ENCODE measurements around the gene ZNF490. TPM values are rescaled to one million over a fixed set of nuclear protein-coding genes. Genes with fewer than 3 reads are reported as not detected.

The ZNF490 gene
- polyA plus RNA-seq, 3 donors = 2.3 to 4.2 (median 2.7) TPM

DNA sequence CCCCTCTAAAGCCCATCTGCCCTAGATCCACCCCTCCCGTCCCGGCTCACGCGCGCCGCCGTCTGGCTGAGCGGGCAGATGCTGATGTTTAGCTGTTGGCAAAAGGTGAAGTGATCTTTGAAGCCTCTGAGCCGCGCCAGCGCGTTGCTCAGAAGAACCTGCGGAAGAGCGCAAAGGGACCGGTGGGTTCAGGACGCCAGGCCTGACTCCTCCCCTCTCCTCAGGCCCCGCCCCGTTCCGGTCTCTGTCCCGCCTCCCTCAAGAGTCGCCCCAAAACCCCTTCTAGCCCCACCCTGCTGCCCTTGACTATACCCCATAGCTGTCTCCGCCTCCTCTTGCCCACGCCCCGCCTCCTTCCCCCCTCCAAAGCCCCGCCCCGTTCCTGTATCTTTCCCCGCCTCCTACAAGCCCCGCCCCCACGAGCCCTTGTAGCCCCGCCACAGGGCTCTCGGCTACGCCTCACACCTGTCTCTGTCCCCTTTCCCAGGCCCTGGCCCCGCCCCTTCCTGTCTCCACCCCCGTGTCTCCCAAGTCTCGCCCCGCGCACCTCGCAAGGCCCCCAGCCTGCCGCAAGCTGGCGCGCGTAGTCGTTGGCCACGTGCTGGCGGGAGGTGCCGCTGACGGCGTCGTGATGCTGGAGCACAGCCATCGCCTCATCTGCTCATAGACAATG lies 46.4 kb upstream of the ZNF490 start:
- Histone ChIP-seq H3K9ac (ENCODE audit: insufficient read depth, low read length, poor library complexity, severe bottlenecking) (no peak overlapping the region), H3K27ac (ENCODE audit: low read depth in 1 of 2, low read length in 2 of 2) (no peak overlapping the region), H3K79me2 (ENCODE audit: insufficient read depth, low read length) (peaks cover 4% of the 10 kb centered on the region), H3K4me2 (replicated peaks; ENCODE audit: extremely low read depth, low read length, poor library complexity, severe bottlenecking) (no peak overlapping the region), H3K4me3 (replicated peaks in 1 of 3; ENCODE audit: low read depth in 2 of 3, low read length in 3 of 3) (no peak overlapping the region), H3K27me3 (ENCODE audit: control insufficient read depth in 2 of 2, insufficient read depth in 2 of 2, low read length in 2 of 2) (no peaks in the 10 kb centered on the region), H3K9me3 (replicated peaks in 1 of 2; ENCODE audit: control insufficient read depth in 1 of 2, insufficient read depth in 1 of 2, low read length in 2 of 2) (no peaks in the 10 kb centered on the region), H3K4me1 (ENCODE audit: control insufficient read depth in 1 of 2, insufficient read depth in 2 of 2, low read length in 2 of 2) (no peaks in the 10 kb centered on the region), H4K20me1 (ENCODE audit: insufficient read depth, low read length) (peaks cover 90% of the 10 kb centered on the region), H2AFZ (ENCODE audit: insufficient read depth, low read depth, low read length, poor library complexity, severe bottlenecking) (no peak overlapping the region), H3K36me3 (replicated peaks in 1 of 2; ENCODE audit: control insufficient read depth in 1 of 2, insufficient read depth in 2 of 2, low read length in 2 of 2) (peaks cover 85 to 97% of the 10 kb centered on the region in 2 donors)
- TF ChIP-seq, protein P1, sequence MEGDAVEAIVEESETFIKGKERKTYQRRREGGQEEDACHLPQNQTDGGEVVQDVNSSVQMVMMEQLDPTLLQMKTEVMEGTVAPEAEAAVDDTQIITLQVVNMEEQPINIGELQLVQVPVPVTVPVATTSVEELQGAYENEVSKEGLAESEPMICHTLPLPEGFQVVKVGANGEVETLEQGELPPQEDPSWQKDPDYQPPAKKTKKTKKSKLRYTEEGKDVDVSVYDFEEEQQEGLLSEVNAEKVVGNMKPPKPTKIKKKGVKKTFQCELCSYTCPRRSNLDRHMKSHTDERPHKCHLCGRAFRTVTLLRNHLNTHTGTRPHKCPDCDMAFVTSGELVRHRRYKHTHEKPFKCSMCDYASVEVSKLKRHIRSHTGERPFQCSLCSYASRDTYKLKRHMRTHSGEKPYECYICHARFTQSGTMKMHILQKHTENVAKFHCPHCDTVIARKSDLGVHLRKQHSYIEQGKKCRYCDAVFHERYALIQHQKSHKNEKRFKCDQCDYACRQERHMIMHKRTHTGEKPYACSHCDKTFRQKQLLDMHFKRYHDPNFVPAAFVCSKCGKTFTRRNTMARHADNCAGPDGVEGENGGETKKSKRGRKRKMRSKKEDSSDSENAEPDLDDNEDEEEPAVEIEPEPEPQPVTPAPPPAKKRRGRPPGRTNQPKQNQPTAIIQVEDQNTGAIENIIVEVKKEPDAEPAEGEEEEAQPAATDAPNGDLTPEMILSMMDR (IDR thresholded peaks at IDR 0.05) = no peak
- Mint-ChIP-seq H3K27ac (peak overlapping the region in 2 of 7 donors; percentile 63 to 85), H3K27me3 (ENCODE audit: low read depth in 3 of 3) (peaks cover 0 to 1% (median 0%) of the 10 kb centered on the region in 3 donors), H3K9me3 (peaks cover 0 to 9% (median 0%) of the 10 kb centered on the region in 7 donors), H3K36me3 (peaks cover 73 to 97% of the 10 kb centered on the region in 2 donors), H3K4me3 (no peak overlapping the region), H3K4me1 (no peaks in the 10 kb centered on the region)
- no peak for DNase-seq
- 97% methylated on average over 33 of the region's 50 CpGs for WGBS (ENCODE audit: insufficient coverage)
- intact Hi-C loops (cut with micrococcal nuclease) = no loop called here

DNA sequence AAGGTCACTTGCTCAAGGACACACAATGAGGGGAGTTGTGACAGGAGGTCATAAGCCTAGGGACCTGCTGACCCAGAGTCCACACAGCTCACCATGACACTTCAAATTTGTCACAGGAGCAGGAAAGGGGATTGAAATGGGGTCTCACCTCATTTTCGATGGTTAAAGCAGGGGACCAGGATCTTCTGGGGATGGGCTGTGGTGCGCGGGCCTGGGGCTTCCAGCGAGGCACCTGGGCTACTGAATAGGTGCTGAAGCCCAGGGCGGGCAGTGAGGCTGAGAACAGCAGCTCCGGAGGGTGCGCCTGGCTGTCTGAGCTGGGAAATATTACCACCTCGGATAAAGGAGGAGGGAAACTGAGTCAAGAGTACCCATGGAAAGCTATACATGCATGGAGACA lies 44.9 kb upstream of the ZNF490 start:
- Mint-ChIP-seq H3K27me3 (ENCODE audit: low read depth in 3 of 3) (peaks cover 0 to 1% (median 0%) of the 10 kb centered on the region in 3 donors), H3K36me3 (peaks cover 78 to 97% of the 10 kb centered on the region in 2 donors), H3K27ac (peak overlapping the region in 2 of 7 donors; percentile 5 to 55), H3K4me3 (no peak overlapping the region), H3K9me3 (peaks cover 0 to 9% (median 0%) of the 10 kb centered on the region in 7 donors), H3K4me1 (no peaks in the 10 kb centered on the region)
- H4K20me1 ChIP-seq (ENCODE audit: insufficient read depth, low read length) = peaks cover 89% of the 10 kb centered on the region
- no peak overlapping the region for H3K4me3 ChIP-seq (replicated peaks in 1 of 3; ENCODE audit: low read depth in 2 of 3, low read length in 3 of 3)
- intact Hi-C loops (cut with micrococcal nuclease) = no loop called here
- no peak for DNase-seq
- H3K9me3 ChIP-seq (replicated peaks in 1 of 2; ENCODE audit: control insufficient read depth in 1 of 2, insufficient read depth in 1 of 2, low read length in 2 of 2) = no peaks in the 10 kb centered on the region
- H3K36me3 ChIP-seq (replicated peaks in 1 of 2; ENCODE audit: control insufficient read depth in 1 of 2, insufficient read depth in 2 of 2, low read length in 2 of 2) = peaks cover 84 to 97% of the 10 kb centered on the region in 2 donors
- H3K9ac ChIP-seq (ENCODE audit: insufficient read depth, low read length, poor library complexity, severe bottlenecking) = no peak overlapping the region
- H3K4me1 ChIP-seq (ENCODE audit: control insufficient read depth in 1 of 2, insufficient read depth in 2 of 2, low read length in 2 of 2) = no peaks in the 10 kb centered on the region
- no peak overlapping the region for H2AFZ ChIP-seq (ENCODE audit: insufficient read depth, low read depth, low read length, poor library complexity, severe bottlenecking)
- no peaks in the 10 kb centered on the region for H3K27me3 ChIP-seq (ENCODE audit: control insufficient read depth in 2 of 2, insufficient read depth in 2 of 2, low read length in 2 of 2)
- TF ChIP-seq, protein P1 (IDR thresholded peaks at IDR 0.05) = no peak
- no peak overlapping the region for H3K4me2 ChIP-seq (replicated peaks; ENCODE audit: extremely low read depth, low read length, poor library complexity, severe bottlenecking)
- no peak overlapping the region for H3K27ac ChIP-seq (ENCODE audit: low read depth in 1 of 2, low read length in 2 of 2)
- 96% methylated on average over 8 of the region's 8 CpGs for WGBS (ENCODE audit: insufficient coverage)
- H3K79me2 ChIP-seq (ENCODE audit: insufficient read depth, low read length) = no peaks in the 10 kb centered on the region
